NCI-H524 treated with DMSO at 0.1 percent for 48 hours (cell line): Measurements from ENCODE around the gene PDE8B.

Source experiments
- DNase-seq: peaks from one replicate; lab custom pipeline; 2025; lab: John Stamatoyannopoulos, UW

Gene PDE8B

DNA sequence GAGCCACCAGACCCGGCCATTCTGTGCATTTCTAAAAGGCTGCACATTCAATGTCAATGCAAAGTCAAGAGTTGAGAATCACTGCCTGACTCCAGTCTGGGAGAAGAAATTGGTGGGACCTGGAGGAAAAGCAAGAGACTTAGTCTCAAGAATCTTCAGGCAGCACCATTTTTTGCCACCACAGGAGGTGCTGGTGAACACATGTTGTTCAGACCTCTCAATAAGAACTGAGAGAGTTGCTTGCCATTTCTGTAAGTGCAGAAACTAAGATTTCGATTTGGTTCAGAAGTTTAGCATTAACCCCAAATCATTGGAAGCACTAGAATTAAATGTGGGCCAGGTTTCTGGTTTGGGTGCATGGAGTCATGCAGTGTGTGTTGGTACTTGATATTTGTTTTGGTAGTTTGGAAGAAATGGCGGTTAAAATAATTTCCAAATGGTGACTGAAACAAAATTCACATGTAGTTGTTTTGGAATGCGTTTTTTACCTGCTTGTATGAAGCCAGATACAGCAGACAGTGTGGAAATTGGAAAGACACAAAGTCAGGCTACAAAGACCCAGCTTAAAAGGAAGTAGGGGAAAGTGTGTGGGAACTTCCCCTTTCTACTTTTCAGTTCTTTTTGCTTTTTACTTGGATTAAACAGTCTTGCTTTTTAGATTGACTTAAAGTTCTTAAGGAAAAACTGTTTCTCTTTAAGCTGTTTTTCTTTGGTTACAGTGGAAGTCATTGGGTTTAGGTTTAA is 20.4 kb downstream of the PDE8B start:
- no peak for DNase-seq

GRCh38 chr5:77231471-77232138 is 21.1 kb downstream of the PDE8B start:
- DNase-seq, result no peak

DNA sequence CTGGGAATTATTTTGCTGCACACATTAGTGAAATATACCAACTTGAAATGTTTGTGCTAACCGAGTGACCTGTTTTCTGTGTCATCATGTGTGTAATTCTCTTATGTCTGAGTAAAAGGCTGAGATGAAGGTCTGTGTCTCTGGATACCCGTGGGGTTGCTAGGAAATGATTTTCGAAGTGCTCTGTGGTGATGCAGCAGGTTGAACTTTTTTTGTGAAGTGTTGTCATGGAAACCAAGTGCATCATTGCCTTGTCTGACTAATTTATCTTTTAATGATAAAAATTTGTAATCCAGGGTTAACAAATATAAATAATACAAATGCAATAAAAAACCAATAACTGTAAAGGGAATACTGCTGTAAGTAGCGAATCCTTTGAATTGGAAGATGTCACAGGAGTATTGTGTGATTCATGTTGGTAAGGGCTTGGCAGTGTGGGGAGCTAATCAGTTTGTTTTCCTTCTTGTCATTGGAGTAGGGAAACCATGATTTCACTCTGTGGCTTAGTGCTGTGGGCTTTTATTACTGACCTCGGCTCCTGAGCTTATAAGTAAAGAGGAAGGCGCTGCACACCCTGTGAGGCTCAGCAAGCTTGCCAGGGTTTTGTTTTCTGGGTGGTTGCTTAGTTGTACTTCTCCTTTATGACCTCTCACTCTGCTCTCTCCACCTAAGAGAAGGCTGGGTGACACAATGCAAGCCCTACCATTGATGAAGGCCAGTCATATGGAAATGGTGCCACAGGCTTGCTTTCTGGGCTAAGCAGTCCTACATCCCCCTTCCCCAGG is 22.3 kb downstream of the PDE8B start:
- DNase-seq, result no peak

- DNase-seq, result no peak
Observed at GRCh38 chr5:77235846-77236721, 25.6 kb downstream of the PDE8B start.

GRCh38 chr5:77239126-77239741 is 28.8 kb downstream of the PDE8B start:
- DNase-seq, result no peak

- DNase-seq, result no peak
Observed at GRCh38 chr5:77241444-77241843, 31.0 kb downstream of the PDE8B start.

- no peak for DNase-seq
Observed at GRCh38 chr5:77249475-77249874, 39.0 kb downstream of the PDE8B start.

- DNase-seq, result no peak
Observed at GRCh38 chr5:77250021-77250420, 39.5 kb downstream of the PDE8B start.

DNA sequence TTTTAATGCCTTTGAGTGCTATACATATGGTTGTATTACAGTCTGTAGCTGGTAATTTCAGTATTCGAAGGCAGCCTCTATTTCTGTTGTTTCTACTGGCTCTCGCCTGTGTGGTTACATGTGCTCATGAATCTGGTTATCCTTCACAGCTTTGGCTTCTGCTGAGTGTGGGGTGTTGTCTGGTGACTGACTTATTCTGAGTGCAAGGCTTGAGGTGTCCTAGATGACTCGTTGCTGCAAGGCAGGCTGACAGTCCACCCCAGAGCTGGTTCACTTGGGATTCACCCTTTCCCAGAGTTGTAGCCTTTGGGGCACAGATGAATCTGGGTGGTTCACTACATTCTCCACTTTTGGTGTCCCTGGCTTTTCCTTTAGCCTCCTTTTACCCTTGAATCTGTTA is 41.4 kb downstream of the PDE8B start:
- DNase-seq, result no peak

GRCh38 chr5:77255617-77256016 is 45.1 kb downstream of the PDE8B start:
- DNase-seq, result no peak

DNA sequence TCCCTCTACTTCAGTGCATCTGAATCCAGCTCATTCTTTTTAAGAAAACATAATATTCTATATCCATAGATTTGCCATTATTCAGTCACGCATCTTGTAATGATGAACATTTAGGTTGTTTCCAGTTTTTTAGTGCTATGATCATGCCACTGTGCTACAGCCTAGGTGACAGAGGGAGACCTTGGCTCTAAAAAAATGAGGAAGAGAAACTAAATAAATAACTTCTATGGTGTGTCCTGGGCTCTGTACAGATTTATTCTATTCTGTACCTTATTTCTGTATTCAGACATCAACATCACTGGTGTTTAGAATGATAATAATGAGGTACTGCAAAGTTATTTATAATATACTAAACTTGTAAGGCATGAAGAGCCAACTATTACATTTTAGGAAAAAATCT is 45.9 kb downstream of the PDE8B start:
- no peak for DNase-seq

- DNase-seq, result no peak
Observed at GRCh38 chr5:77258652-77259051, 48.2 kb downstream of the PDE8B start.

DNA sequence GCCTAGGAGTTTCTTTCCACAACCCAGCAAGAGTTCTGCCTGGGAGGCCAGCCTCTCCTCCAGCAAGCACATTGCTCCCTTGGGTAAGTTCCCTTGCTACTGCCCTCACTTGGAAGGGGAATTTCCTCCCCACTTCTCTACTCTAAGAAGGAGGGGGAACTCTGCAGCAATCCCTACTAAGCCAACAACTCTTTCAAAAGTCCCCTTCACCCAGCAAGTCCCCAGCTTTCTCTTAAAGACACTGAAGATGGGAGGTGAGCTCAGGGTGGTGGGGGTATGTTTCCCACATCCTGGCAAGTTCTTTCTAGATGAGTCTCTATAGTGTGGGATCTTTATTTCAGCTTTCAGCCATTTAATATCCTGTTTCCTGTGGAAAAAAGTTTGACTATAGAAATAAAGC is 49.0 kb downstream of the PDE8B start:
- DNase-seq, result no peak

GRCh38 chr5:77262697-77263096 is 52.2 kb downstream of the PDE8B start:
- DNase-seq, result no peak

DNA sequence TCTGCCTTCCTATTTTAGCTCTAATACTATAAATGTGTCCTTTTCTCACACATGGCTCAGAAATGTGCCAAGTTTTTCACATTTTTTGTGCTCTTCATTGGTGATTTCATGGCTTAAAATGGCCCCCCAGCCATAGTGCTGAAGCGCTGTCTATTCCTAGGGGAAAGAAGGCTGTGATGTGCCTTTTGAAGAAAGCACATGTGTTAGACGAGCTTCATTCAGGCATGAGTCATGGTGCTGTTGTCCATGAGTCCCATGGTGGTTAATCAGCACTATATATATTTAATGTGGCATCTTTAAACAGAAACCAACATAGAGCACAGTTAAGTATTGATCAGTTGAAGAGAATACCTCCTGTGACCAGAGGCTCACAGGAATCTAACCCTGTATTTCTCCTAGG is 55.8 kb downstream of the PDE8B start:
- DNase-seq, result no peak

DNA sequence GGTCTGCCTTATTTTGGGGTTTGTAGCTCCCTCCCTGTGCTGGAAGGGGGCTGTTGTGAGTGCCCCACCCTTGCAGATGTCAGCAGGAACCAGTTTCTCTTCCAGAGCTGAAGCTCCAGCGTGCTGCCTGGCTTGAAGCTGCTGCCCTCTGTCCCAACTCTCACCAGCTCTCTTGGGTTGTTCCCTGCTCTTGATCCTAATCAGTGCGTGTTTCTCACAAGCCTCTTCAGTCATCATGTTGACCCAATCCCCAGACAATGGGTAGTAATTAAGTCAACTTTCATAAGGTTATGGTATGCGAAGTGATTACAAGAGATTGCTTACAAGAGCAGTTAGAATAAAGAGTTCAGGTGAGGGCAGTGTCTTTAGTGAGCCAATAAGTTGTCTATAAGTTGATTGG is 57.0 kb downstream of the PDE8B start:
- DNase-seq, result no peak

DNA sequence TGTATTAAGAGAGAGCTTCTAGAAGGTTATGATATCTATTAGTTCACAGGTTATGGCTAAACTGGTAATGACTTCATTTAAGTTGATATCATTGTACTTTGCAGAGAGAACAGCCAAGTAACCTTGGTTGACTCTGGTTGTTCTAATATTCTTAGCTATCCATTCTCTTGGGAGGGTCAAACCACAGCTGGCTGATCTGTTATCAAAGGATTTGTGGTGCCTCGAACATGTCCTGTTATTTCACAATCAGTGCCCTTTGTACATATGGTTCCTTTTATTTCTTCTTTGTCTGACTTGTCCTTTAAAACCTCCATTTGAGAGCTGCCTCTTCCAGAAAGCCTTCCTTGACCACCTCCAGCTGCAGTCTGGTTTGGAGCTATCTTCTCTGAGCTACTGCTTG is 61.7 kb downstream of the PDE8B start:
- DNase-seq, result no peak

DNA sequence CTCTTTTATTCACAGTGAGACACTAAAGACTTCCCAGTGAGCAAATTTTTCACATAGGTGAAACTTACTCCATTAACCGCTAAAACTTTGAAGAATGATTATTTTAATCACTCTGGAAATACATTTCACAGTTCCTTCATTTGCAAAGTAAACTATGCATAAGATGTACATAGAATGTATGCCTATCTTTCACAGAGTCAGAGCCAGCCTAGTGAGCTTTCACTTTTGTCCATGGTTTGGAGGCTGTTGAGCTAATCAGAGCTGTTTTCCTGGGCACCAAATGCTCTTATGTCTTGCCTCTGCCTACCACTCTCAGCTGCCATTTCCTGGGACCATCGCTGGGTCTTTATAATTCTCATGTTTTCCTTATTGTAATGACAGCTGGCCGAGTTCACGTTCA is 67.3 kb downstream of the PDE8B start:
- no peak for DNase-seq

GRCh38 chr5:77280036-77280435 is 69.6 kb downstream of the PDE8B start:
- DNase-seq, result no peak

DNA sequence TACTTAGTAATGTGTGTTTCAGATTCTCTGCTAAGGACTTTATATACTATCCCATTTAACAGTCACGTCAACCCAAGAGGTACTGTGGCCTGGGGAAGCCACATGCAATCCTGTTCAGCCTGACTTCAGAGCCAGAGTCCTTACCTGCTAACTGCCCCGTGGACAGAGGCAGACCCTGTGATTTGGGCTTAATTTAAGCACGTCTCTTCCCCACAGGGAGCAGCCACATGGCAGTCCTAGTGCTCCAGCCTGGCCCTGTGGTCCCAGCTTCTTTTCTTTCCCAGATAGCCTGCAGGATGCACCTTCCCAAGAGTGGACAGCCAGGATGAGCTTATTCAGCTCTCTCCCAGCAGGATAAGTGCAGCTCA is 71.5 kb downstream of the PDE8B start:
- DNase-seq, result no peak

DNA sequence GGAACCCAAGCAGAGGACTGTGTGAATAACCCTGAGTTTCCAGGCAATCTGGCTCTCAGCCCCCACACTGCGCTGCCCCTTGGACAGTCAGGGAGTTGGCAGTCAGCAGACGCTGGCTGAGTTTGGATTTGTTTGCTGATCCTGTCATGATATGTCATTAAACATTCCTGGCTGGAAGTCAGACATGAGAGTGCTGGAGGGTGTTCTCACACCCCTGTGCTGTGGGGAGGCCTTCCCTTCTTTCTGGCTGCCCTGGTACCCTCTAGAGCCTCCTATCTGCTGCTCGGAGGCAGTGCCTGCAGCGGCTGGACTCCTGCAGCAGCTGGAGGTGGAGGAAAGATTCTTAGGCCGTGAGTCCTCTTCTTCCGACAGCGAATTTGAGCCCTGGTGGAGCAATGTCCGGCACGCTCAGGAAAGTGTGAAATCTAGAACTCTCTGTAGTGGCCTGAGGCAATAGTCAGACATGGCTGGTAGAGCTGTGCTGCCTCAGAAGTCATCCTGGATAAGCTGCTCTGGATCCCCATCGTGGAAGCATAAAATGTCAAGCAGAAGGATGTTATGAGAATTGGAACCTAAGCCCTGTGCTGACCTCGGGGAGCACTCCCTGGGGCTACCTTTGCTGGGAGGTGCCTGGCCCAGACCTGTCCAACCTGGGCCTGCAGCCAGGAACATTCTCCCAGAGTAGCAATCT is 72.0 kb downstream of the PDE8B start:
- DNase-seq, result no peak
